Measurements from ENCODE around the gene MEF2A.
"Not testable (repeated sequence)": the region's sequence is repeated elsewhere in the genome, so short reads cannot be mapped to it uniquely, and the experiment has no call there.

The MEF2A gene

DNA sequence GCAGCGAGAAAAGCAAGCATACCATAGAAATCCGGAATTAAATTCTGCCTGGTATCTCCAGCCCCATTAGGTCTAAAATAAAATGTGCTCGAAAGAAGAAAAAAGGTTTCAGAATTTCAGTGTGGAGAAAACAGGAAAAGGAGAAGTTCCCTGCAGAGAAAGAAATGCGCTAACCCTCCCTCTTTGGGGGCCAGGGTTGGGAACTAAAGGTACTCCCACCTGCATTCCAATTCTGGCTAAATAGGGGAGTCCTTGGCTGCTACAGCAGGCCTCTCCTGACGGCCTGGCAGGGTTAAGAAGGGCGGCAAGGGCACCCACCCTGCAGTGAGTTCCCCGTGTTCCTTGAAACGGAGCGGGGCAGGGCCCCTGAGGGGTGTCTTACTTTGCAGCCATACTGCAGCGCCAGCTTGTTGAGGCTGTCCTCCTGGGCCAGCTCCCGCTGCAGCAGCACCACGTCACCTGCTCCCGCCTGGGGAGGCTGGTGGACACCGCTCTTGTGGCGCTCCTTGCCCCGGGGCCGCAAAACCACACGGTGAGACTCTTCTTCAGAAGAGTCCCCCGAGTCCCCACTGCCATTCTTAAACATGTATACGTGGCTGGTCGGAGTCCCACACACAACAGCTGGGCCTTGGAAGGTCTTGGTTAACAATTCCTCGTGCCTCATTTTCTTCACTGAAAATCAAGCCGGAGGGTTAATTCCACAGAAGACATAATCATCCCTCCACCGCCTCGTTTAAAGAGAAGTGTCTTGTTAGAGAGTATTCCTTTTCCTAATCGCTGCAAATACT lies 165.7 kb downstream of the MEF2A start:
- no peak for DNase-seq (ENCODE audit: low spot score)

DNA sequence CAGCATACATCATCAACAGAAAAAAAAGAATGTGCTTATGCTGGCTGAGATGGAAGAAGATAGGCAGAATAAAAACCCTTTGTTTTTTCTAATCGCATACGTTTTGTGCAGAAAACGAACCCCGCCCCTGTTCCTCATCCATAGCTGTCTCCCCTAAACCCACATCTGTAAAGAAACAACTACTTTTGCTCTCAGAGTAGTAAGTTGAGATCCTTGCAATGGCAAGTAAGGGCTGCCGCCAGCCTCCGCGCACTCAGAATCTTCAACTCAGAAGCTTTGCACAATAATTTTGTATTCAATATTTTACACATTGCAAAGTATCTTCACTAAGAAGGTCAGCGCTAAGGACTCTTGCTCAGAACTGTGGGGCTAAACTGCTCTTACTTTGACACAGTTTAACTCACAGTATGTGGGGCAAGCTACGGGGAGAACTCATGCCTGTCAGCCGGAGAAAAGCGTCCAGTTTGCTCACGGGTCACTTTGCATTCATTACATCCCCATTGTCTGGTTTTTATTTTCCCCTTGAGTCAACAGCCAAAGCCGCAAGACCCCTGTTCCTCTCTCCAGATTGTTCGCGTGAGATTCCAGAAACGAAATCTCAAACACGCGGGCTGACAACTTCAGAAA lies 166.5 kb downstream of the MEF2A start:
- DNase-seq (ENCODE audit: low spot score): no peak

DNA sequence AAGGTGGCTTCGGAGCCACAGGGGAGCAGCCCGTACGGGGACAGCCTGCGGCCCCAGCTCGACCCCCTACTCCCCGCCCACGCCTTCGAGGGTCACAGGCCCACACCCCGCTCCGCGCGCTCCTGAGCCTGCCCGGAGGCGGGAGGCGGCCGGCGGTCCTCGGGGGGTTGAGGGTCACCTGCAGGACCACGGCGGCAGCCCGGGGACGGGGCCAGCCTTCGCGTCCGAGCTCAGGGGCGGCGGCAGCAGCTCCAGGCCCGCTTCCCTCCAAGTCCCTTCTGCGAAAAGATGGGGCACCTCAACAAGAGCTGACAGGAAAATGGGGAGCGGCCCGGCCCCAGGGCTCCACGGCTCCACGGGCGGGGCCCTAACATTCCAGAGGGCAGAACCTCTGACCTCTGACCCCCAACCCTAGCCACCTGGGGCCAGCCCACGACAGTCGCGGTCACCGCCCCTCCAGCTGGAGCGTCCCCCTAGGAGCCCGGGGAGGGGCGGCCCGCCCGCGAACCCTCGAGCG lies 167.0 kb downstream of the MEF2A start:
- peak; percentile 30 for DNase-seq (ENCODE audit: low spot score)

DNA sequence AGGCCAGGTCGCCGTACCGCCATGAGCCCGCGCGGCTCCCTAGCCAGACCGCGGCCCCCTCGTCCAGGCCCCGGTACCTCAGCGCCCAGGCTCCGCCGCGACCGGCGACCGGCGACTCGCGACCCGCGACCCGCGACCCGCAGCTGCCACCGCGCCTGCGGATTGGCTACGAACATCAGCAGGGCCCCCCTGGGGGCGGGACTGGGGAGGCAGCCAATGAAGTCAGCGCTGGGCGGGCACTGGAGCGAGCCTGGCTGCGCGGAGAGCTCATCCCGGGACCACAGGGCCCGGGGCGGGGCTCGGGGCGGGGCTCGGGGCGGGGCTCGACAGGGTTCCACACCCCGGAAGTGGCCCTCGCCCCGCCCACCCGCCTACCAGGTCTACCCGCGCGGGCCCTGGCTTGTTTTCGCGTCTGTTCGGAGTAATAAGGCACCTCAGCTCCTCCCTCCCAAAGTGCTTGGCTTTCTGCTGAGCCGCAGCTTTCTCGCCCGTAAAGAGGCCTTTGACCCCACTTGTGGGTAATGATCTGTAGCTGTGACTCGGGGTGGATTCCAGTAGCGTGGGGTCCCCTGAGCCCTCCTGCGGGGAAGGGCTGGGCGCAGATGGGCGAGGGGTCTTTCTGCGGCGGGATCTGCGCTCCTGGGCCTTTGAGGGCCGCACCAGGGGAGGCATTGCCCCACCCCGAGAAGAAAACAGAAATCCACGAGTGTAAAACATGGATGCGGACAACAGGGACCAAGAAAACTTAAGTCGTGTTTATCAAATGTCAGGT lies 167.7 kb downstream of the MEF2A start, which contains the start of gene LYSMD4:
Gene LYSMD4 (minus strand): TSS at position 170 of the 772 bp plus-strand sequence. CDS start 1,438 bp downstream, outside the sequence.
- peak; percentile 99 for DNase-seq (ENCODE audit: low spot score)

DNA sequence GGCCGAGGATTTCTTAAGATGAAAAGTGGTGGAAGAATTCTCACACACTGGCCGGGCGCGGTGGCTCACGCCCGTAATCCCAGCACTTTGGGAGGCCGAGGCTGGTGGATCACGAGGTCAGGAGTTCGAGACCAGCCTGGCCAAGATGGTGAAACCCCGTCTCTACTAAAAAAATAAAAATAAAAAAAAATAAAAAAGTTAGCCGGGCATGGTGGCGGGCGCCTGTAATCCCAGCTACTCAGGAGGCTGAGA lies 168.2 kb downstream of the MEF2A start:
- DNase-seq (ENCODE audit: low spot score): not testable (repeated sequence)

DNA sequence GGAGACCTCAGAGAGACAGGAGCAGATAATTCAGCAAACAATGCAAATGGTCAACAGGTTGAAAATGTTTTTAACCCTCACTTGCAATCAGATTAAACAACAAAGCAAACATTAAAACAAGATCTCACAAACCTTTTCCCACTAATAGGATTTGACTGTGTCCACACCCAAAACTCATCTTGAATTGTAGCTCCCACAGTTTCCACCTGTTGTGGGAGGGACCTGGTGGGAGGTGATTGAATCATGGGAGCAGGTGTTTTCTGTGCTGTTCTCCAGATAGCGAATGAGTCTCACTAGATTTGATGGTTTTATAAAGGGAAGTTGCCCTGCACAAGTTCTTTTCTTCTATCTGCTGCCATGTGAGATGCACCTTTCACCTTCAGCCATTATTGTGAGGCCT lies 168.8 kb downstream of the MEF2A start:
- no peak for DNase-seq (ENCODE audit: low spot score)

DNA sequence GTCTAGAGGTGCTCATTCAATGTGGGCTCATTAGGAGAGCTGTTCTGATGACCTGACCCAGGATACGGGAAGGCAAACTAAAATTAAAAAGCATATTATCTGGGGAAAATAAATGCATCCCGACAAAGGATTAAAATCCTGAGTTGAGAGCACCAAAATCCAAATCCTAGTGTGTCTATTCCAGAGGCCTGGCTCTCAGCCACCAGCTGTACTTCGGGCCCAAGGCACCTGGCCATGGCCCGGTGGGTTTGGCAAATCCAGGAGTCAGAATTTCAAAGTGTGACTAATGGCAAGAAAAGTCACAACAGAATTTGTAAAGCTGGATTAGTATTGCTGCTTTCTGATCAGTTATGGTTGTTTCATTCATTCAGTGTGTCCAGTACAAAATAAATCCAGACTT lies 170.1 kb downstream of the MEF2A start:
- DNase-seq (ENCODE audit: low spot score): no peak

DNA sequence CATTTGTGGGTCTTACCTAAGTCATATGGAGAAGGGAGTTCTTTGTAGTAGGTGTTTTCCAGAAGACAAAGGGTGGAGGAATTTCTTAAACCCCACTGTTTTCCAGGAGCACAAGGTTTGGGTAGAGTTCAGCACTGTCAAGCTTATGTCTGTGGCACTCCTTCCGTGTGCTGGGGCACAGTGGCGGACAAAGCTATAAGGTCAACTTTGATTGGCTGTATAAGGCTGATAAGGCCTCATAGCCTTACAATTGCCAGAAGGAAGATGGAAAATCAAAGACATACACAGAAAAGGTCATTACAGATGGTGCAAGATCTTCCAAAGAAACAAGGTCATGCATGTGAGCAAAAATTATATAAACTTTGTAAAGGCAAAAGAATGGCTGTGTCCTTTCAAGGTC lies 170.9 kb downstream of the MEF2A start:
- no peak for DNase-seq (ENCODE audit: low spot score)

DNA sequence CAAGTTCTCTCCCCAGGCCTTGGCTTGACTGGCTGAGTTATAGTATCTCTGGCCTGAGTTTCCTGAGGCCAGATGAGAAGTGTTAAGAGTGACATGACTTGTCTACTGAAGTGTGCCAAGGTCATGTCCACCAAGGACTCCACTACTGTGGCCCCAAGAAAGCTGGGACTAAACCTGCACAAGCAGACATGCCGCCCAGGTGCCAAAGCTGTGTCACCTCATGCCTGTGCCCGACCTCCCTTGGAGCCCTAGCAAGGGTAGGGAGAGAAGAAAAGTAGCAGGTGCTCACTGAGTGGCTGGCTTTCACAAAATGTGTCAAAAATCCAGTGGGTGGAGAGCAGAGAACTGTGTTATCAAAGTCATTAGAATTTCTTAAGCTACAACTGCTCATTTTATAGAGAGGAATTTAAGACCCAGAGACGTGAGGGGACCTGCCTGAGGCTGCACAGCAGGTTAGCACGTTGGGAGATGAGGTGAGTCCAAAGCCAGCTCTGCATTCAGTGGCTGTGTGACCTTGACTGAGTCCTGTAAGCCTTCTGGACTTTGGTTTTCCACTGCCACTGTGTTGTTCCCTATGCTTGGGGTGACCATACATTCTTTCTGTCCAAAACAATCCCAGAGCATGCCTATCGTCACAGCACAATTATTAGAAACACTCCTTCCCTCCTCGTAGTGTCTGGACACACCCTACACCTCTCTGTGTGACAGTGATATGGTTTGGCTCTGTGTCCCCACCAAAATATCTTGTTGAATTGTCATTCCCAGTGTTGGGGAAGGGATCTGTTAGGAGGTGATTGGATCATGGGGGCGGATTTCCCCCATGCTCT lies 172.4 kb downstream of the MEF2A start:
- DNase-seq (ENCODE audit: low spot score): no peak

DNA sequence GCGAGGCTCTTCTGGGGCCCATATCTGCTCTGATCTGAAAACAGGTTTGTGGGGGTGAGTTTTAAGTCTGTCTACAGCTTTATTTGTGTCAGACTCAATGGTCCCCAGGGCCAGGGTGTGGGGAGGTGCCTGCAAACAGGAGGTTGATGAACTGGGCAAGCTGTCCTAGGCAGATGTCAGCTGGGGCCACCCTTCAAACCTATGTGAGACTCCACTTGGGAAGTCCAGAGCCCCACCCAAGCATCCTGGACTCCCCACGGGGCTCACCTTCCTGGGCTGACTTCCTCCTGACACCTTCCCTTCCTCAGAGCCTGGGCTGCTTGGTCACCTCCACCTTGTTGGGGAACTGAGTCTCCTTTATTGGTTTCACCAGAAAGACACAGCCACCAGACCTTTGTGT lies 176.1 kb downstream of the MEF2A start:
- no peak for DNase-seq (ENCODE audit: low spot score)

DNA sequence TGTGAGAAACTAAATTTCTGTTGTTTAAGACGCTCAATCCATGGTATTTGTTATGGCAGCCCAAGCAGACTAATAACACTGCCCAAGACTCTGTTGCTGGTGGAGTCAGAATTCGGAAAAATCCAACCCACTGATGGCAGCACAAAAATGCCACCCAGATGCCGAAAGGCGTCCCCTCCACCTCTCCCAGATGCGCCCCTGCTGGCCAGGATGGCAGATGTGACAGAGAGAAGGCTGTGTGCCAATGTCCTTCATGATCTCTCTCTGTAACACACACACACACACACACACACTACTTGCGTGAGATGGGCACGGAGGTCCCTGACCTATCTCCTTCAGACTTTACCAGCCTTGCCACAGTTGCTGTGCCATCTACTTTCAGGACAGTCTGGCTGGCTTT lies 178.4 kb downstream of the MEF2A start:
- DNase-seq (ENCODE audit: low spot score): no peak

DNA sequence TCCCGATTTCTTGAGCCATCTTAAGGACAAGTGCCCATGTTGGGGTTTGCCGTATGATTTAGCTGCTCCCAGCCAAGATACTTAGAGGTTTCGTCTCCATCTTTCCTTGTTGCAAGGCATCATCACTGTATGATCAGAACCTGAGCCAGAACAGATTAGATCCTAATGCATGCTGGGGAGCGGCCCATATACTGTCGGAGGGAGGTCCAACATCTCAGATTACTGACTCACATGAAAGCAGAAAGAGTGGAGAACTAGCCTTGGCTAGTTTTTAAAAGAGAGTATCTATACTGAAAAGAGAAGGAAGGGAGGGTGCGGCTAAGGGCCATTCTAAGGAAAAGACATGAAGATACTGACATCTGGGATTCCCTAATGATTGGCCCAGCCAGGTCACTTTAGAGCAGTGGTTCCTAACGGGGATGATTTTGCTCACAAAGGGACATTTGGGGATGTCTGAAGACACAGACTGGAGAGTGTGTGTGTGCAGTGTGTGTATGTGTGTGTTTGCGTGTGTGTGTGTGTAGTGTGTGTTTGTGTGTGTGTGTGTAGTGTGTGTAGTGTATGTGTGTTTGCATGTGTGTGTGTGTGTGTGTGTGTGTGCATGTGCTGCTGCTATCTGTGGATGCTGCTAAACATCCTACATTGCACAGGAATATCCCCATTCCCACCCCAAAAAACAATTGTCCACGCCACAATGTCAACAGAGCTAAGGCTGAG lies 179.7 kb downstream of the MEF2A start:
- no peak for DNase-seq (ENCODE audit: low spot score)

DNA sequence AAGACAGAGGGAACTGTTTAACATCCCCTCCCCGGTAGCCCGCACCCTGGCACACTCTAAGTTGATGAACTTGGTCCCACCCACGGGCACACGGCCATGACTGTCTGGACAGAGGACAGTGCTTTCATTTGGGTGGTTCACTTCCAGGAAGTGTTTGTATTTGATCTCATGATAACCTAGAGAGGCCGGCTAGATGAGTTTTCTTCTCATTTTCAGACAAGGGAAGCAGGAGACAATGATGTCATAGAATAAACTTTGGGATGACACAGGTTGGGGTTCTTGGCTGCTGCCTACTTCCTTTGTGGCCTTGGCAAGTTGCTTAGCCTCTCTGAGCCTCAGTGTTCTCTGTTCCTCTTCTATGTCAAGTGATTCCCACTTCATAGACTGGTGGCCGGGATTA lies 183.6 kb downstream of the MEF2A start:
- DNase-seq (ENCODE audit: low spot score): no peak

DNA sequence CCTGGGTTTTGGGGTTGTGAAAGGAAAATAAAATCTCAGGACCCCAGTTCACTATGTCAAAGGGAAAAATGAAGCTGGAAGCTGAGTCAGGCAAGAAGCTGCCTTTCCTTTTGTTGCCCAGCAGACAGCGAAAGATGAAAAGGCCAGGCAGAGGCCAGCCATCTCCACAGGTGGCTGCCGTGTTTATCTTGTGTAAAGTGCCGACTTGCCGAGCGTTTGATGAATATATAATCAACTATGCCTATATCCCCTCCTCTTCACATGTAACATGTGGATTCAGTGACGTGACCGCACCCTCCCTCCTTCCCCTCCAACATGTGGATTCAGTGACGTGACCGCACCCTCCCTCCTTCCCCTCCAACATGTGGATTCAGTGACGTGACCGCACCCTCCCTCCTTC lies 184.5 kb downstream of the MEF2A start:
- DNase-seq (ENCODE audit: low spot score): not testable (repeated sequence)

DNA sequence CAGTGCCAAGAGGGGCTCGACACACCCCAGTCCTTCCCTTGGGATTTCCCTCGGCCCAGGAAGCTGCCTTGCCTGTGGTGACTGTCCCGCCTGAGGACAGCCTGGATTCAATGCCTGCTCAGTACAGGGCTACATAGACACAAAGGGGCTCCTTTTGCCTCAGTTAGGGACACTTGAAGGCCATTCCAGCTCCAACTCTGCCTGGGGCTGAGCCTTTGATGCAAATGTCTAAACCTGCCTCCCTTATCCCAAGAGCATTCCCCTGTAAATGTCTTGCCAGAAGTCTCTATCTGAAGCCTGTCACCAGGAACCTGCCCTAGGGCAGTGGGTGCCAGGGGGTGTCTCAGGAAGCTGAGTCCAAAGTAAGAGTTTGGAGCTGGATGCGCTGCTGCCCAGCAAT lies 186.8 kb downstream of the MEF2A start:
- DNase-seq (ENCODE audit: low spot score): no peak

DNA sequence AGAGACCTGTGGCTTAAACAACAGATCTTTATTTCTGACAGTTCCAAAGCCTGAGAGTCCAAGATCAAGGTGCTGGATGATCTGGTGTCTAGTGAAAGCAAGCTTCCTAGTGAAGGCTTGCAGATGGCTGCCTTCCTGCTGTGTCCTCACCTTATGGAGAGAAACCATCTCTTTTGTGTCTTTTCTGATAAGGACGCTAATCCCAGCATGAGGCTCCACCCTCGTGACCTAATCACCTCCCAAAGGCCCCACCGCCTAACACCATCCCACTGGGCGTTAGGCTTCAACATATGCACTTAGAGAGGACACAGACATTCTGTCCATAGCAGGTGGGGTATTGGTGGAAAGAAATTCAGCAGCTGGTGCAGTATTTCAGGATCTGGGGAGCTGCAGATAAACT lies 187.3 kb downstream of the MEF2A start:
- DNase-seq (ENCODE audit: low spot score): no peak

DNA sequence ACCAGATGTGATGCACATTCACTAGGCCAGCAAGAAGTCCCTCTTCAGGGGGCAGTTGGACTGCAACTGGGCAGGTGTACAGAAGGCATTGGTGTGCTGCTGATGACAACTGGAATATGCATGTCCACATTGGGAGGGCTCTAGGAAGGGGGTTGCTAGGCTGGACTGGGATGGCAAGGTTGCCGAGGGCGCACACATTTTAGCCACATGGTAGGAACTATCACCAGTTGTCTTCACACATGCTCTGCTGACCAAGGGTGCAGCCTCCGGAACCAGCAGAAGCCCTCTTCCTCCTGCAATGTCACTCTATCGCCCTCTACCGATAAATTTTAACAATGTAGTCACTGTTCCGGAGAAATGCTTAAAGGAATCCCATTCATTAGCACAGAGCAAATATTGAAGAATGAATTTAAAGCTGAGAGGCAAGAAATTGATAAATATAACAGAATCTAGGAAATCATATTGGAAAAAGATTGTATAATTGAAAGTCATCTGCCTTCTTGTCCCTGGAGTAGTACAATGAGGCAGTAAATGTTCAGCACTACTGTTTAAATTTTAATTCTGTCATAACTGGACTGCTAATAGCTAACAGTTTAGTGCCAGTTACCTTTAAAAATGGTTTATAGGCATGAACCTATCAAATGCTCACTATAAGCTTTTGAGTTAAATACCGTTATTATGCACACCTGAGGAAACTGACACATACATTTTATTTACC lies 190.1 kb downstream of the MEF2A start:
- DNase-seq (ENCODE audit: low spot score): peak; percentile 78

DNA sequence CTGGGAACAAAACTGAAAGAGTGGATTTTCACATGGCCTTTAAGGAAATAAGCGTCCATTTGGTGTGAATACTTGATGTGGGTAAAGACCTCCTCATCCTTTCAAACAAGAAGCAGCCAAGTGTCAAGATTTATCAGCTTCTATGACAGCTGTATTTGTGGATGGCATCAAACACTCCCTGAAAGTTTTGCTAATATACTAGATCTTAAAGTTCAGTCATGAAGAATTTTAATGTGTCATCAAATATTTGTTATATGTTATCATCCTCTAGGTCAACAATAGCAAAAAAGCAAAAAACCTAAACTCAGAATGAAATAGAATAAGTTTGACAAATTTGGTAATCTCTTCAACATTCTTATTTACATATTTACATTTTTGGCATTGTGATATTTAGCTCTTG lies 196.5 kb downstream of the MEF2A start:
- DNase-seq (ENCODE audit: low spot score): no peak

DNA sequence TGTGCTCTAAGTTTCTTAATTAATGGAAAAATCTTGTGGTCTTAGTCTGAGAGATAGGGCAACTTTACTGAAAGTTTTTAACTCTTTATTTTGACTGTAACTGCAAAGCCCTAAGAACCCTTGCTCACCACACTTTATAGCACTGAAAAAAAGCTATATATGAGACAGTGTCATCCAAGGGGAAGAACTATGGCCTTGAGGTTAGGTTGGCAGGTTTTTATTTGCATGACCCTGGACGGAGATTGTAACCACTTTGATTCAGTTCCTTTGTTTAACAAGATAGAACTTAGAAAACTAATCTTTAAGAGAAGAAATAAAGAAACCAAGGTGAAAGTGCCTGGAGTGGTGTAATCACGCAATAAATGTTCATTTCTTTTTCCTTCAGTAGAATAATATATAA lies 198.0 kb downstream of the MEF2A start:
- DNase-seq (ENCODE audit: low spot score): no peak

DNA sequence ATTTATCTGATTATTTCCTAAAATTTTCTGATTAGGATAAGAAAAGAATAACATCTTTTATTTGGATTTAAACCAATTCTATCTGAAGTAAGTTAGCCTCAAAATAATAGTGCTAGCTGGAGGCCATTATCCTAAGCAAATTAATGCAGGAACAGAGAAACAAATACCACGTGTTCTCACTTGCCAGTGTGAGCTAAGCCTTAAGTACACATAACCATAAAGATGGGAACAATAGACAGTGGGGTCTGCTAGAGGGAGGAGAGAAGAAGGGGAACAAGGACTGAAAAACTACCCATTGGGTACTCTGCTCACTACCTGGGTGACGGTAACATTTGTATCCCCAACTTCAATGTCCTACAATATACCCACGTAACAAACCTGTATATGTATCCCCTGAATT lies 198.7 kb downstream of the MEF2A start:
- no peak for DNase-seq (ENCODE audit: low spot score)
